WI38 (cell line): ENCODE data around the gene CBX2.

Experiments
- H3K4me3 ChIP-seq: 2 replicates; pipeline ENCODE4 v1.5.1; 2011; ENCODE audit warnings: low read depth, mild to moderate bottlenecking, control low read depth, low read length
- TF ChIP-seq, protein P1 (sequence below): IDR thresholded peaks from 2 replicates; pipeline ENCODE4 v1.5.1; 2012; ENCODE audit warnings: low read depth, mild to moderate bottlenecking, control low read depth, low read length

CBX2 gene

DNA sequence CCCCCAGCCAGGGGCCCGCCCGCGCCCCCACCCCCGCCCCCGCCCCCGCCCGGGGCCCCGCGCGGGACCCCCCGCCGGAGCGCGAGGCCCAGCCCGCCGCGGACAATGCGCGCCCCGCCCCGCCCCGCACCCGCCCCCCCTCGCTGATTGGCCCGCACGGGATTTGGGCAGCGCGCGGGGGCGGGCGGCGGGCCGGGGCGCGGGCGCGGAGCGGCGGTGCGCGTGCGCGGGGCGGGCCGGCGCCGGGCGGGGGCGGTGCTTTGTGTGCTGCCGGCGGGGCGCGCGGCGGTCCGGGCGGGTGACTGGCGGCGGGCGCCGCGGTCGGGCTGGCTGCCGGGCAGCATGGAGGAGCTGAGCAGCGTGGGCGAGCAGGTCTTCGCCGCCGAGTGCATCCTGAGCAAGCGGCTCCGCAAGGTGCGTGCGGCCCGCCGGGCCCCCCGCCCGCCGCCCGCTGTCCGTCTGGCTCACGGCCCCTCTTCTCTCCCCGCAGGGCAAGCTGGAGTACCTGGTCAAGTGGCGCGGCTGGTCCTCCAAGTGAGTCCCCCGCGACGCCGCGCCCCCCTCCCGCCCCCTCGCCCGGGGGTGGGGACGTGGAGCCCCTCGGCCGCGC is at the start of gene CBX2:
Gene CBX2, plus strand, starts transcription at position 255 of the 610 bp plus-strand sequence. Its CDS starts 88 bp downstream, at position 343.
- TF ChIP-seq, protein P1, sequence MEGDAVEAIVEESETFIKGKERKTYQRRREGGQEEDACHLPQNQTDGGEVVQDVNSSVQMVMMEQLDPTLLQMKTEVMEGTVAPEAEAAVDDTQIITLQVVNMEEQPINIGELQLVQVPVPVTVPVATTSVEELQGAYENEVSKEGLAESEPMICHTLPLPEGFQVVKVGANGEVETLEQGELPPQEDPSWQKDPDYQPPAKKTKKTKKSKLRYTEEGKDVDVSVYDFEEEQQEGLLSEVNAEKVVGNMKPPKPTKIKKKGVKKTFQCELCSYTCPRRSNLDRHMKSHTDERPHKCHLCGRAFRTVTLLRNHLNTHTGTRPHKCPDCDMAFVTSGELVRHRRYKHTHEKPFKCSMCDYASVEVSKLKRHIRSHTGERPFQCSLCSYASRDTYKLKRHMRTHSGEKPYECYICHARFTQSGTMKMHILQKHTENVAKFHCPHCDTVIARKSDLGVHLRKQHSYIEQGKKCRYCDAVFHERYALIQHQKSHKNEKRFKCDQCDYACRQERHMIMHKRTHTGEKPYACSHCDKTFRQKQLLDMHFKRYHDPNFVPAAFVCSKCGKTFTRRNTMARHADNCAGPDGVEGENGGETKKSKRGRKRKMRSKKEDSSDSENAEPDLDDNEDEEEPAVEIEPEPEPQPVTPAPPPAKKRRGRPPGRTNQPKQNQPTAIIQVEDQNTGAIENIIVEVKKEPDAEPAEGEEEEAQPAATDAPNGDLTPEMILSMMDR = no peak
- H3K4me3 ChIP-seq = peak within 1 kb of the TSS; percentile 54

DNA sequence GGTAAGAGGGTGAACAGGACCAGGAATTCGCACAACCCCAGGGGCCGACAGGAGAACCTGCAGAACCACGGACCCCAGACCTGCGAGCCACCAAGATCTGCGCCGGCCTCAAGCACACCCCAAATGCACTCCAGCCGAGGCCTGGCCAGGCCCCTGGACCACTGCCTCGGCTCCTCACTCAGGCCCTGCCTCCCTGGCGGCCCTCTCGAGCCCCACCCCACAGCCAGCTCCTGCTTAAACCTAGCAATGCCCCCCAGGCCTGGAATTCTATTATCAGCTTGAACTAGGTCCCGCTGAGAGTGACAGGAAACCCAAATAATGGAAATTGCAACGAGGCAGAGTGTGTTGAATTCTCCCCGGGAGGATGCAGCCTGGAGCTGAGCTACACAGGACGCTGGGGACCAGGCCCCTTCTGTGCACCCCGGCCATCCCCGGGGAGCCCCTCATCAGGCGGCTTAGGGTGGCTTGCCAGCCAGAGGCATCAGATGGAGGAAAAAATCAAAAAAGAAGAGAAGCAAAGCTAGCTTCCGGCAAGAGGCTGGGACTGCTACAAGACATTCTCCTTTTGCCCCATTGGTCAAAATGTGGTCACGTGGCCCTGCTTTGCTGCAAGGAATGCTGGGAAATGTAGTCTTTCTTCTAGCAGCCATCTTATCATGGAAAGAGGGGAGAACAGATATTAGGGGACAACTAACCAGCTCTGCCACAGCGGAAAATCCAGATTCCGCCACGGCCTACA is 49.6 kb upstream of the CBX2 start:
- TF ChIP-seq, protein P1 = no peak
- peak overlapping the region; percentile 39 for H3K4me3 ChIP-seq

DNA sequence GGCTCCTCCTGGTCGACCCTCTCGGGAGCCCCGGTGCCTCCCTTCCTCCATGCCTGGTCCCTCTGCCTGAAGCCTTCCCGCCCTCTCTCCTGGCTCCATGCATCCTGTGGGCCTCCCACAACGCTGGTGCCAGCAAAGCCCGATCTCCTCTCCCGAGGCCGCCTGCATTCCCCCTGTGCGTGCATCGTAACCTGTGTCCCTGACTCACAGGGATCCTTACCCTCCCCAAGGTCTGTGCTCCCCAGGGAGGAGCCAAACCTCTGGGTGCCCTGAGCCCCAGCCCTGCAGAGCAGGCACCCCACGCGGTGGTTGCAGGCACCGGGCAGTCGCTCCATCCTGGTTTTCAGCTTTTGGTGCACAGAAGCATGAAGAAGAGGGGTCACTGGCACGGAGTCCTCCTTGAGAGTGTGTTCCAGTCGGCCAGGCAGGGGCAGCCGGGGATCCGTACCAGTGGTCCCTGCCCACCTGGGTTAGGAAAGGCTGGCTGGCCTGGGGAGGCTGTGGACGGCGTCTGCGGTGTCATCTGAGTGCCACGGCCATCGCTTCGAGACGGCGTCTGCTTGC is 49.0 kb upstream of the CBX2 start:
- H3K4me3 ChIP-seq = no peak overlapping the region
- TF ChIP-seq, protein P1 = no peak

DNA sequence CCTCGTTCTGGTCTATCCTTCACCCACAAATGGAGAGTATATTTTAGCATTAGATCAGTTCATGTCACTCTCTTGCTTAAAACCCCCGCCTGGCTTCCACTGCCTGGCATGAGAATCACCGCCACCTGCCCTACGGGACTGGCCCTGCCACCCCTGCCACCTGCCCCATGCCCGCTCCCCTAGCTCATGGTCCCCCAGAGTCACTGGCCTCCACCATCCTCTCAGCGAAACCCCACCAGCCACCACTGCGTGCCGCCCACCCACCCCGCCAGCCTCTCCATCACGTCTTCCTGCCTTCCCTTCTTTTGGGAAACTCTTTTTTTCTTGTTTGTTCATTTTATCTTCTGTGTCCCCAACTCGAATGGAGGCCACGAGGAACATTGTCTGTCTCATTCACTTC is 48.2 kb upstream of the CBX2 start:
- TF ChIP-seq, protein P1 = no peak
- no peak overlapping the region for H3K4me3 ChIP-seq

DNA sequence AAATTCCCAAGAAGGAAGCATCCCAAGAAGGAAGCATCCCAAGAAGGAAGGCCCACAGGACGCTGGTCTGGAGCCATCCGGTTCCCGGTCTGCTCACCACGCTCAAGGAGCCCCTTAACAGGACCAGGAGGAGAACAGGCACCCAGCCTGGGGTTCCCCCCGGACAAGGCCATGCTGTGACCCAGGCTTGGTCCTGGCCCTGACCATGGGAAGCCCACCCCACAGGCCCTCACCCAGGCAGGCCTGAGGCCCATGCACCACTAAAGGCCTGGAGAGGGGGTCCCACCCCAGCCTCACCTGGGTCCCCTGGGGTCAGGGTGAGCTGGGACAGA is 47.5 kb upstream of the CBX2 start:
- TF ChIP-seq, protein P1 = no peak
- H3K4me3 ChIP-seq = no peak overlapping the region

DNA sequence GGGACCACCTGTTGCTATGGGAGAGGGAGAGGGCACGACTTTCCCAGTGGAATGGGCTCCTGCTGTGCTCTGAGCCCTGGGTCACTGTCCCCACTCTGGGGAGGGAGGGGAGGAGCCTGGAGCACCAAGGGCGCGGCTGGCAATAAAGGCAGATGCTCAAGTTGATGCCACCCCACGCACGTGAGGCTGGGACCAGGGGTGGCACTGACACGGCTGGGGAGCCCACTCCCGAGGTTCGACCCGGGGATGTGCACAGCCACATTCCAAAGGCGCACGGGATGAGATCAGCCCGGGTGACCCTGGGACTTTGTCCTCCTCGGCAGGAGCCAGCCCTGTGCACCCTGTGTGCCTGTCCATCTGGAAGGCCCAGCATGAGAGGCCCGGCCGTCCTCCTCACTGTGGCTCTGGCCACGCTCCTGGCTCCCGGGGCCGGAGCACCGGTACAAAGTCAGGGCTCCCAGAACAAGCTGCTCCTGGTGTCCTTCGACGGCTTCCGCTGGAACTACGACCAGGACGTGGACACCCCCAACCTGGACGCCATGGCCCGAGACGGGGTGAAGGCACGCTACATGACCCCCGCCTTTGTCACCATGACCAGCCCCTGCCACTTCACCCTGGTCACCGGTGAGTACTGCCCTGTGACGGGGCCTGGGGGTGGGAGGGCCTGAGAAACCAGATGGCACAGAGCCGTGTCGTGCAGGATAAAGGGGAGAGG is 47.0 kb upstream of the CBX2 start, which contains the start of gene ENPP7:
Gene ENPP7, plus strand, starts transcription at position 175 of the 715 bp plus-strand sequence. Its CDS starts 197 bp downstream, at position 372.
- TF ChIP-seq, protein P1 = no peak
- H3K4me3 ChIP-seq = no peak within 1 kb of the TSS
